Prostate gland (tissue), 2 donors: Measurements from ENCODE around the gene TRPM3.

Experiments
- POLR2A ChIP-seq: fragments of 450-650 bp; IDR thresholded peaks from one replicate; pipeline ENCODE4 v1.6.1; 2016; ENCODE audit warnings: antibody characterized with exemption, mild to moderate bottlenecking
- POLR2AphosphoS5 ChIP-seq: sonication (generic); formaldehyde crosslinking; IDR thresholded peaks from one replicate; pipeline ENCODE4 v1.6.1; 2017; ENCODE audit warnings: antibody characterized with exemption
- TF ChIP-seq, protein P1 (sequence below), 4 experiments: fragments of 200-600 bp in 2 of 4; fragments of 450-650 bp in 2 of 4; sonication (generic) in 2 of 4; IDR thresholded peaks; 1 replicate in 3 of 4; 2 replicates in 1 of 4; pipeline ENCODE4 v1.5.1; 2016 to 2019; ENCODE audit warnings: antibody characterized with exemption in 4 of 4, mild to moderate bottlenecking in 2 of 4, moderate library complexity in 2 of 4

DNA sequence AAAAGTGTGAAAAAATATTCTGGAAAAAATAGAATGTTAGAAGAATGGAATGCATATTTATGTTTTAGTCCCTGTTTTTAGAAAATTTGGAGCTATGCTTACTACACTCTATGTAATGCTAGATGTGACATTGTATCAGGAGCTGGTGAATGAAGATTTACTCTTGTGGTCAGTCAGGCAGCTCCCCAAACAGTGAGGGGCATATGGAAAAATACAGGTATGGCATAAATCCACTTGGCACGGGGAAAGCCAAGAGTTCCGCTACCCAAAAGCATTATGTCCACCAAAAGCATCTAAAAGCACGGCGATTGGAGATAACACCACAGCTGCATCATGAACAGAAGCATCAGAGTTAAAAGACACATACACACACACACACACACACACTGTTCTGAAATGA is 486.7 kb downstream of the TRPM3 start:
- TF ChIP-seq, protein P1, sequence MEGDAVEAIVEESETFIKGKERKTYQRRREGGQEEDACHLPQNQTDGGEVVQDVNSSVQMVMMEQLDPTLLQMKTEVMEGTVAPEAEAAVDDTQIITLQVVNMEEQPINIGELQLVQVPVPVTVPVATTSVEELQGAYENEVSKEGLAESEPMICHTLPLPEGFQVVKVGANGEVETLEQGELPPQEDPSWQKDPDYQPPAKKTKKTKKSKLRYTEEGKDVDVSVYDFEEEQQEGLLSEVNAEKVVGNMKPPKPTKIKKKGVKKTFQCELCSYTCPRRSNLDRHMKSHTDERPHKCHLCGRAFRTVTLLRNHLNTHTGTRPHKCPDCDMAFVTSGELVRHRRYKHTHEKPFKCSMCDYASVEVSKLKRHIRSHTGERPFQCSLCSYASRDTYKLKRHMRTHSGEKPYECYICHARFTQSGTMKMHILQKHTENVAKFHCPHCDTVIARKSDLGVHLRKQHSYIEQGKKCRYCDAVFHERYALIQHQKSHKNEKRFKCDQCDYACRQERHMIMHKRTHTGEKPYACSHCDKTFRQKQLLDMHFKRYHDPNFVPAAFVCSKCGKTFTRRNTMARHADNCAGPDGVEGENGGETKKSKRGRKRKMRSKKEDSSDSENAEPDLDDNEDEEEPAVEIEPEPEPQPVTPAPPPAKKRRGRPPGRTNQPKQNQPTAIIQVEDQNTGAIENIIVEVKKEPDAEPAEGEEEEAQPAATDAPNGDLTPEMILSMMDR (IDR thresholded peaks at IDR 0.05), result no peak
- TF ChIP-seq POLR2A (no peak), POLR2AphosphoS5 (no peak)
